Measurements from ENCODE around the gene OSBPL7. TPM values are rescaled to one million over a fixed set of nuclear protein-coding genes. Genes with fewer than 3 reads are reported as not detected.

Gene OSBPL7
- total RNA-seq, 1 donor from 2014 or later, result 8.4 TPM

- no peak for TF ChIP-seq CTCF (conservative IDR thresholded peaks at IDR 0.05; ENCODE audit: low read depth, low read length)
- H3K4me3 ChIP-seq (ENCODE audit: low read depth, low read length), result peak overlapping the region; percentile 84
- no peak for DNase-seq (ENCODE audit: low read depth)
Measured at GRCh38 chr17:47841488-47842291, 20.1 kb upstream of the OSBPL7 start.

GRCh38 chr17:47840742-47841487 is 19.3 kb upstream of the OSBPL7 start, which contains the start of gene SCRN2:
Gene SCRN2, minus strand, starts transcription at chr17:47841273. Its CDS starts 430 bp downstream, at chr17:47840843.
- DNase-seq (ENCODE audit: low read depth), result no peak
- peak; percentile 88 for TF ChIP-seq CTCF (conservative IDR thresholded peaks at IDR 0.05; ENCODE audit: low read depth, low read length)
- peak within 1 kb of the TSS; percentile 84 for H3K4me3 ChIP-seq (ENCODE audit: low read depth, low read length)

- peak overlapping the region; percentile 84 for H3K4me3 ChIP-seq (ENCODE audit: low read depth, low read length)
- no peak for DNase-seq (ENCODE audit: low read depth)
- TF ChIP-seq CTCF (conservative IDR thresholded peaks at IDR 0.05; ENCODE audit: low read depth, low read length), result no peak
Measured at GRCh38 chr17:47840001-47840741, 18.6 kb upstream of the OSBPL7 start.

GRCh38 chr17:47839071-47839470 is 17.5 kb upstream of the OSBPL7 start:
- no peak for TF ChIP-seq CTCF (conservative IDR thresholded peaks at IDR 0.05; ENCODE audit: low read depth, low read length)
- no peak overlapping the region for H3K4me3 ChIP-seq (ENCODE audit: low read depth, low read length)
- no peak for DNase-seq (ENCODE audit: low read depth)

- no peak for DNase-seq (ENCODE audit: low read depth)
- no peak overlapping the region for H3K4me3 ChIP-seq (ENCODE audit: low read depth, low read length)
- TF ChIP-seq CTCF (conservative IDR thresholded peaks at IDR 0.05; ENCODE audit: low read depth, low read length), result no peak
Measured at GRCh38 chr17:47838636-47839035, 17.0 kb upstream of the OSBPL7 start.

GRCh38 chr17:47837401-47838039 is 15.9 kb upstream of the OSBPL7 start:
- H3K4me3 ChIP-seq (ENCODE audit: low read depth, low read length), result no peak overlapping the region
- TF ChIP-seq CTCF (conservative IDR thresholded peaks at IDR 0.05; ENCODE audit: low read depth, low read length), result no peak
- DNase-seq (ENCODE audit: low read depth), result no peak

All from epithelial cell of proximal tubule (primary cell).